OCI-LY7 (cell line): ENCODE data around the gene MRPS11. TPM values are rescaled to one million over a fixed set of nuclear protein-coding genes. Genes with fewer than 3 reads are reported as not detected.

Source experiments
- Bru-seq: library from RNA; stranded (reverse); fragments of 400-500 nt; gene quantifications from one replicate; lab custom pipeline; 2021; lab: Mats Ljungman, UMichigan
- BruChase-seq, 2 experiments: library from RNA; stranded (reverse); fragments of 400-500 nt; gene quantifications; one replicate each; lab custom pipeline; 2021; lab: Mats Ljungman, UMichigan
- BruUV-seq: library from RNA; stranded (reverse); fragments of 400-500 nt; replicated peaks from 2 replicates; lab custom pipeline; 2021; lab: Mats Ljungman, UMichigan
- CTCF ChIA-PET: fragments of 300-600 bp; sonication (Branson Sonifier 250); formaldehyde crosslinking; loops from one replicate; lab custom pipeline; 2022; ENCODE audit warnings: antibody characterized with exemption; ENCODE audit not compliant: unreplicated experiment; lab: Charles Lee
- POLR2A ChIA-PET: fragments of 300-600 bp; sonication (Branson Sonifier 250); formaldehyde crosslinking; loops from one replicate; lab custom pipeline; 2022; ENCODE audit warnings: antibody characterized with exemption; lab: Charles Lee
- DNase-seq: peaks from one replicate; pipeline ENCODE4 v3.0.0-alpha.2; 2015; ENCODE audit warnings: low spot score
- H2AFZ ChIP-seq: fragments of 200-600 bp; sonication (generic), shearing (Covaris generic); 2 replicates; pipeline ENCODE4 v1.6.1; 2014; ENCODE audit warnings: mild to moderate bottlenecking, antibody characterized with exemption, low read length, moderate library complexity
- H3K27ac ChIP-seq: fragments of 200-600 bp; sonication (generic); 2 replicates; pipeline ENCODE4 v1.5.1; 2014; ENCODE audit warnings: mixed run types, low read depth, mild to moderate bottlenecking, moderate library complexity, low read length, inconsistent platforms; ENCODE audit not compliant: poor library complexity, severe bottlenecking
- H3K36me3 ChIP-seq: fragments of 200-600 bp; sonication (generic); 2 replicates; pipeline ENCODE4 v1.6.1; 2014; ENCODE audit warnings: mild to moderate bottlenecking, antibody characterized with exemption, low read length, moderate library complexity, mixed read lengths; ENCODE audit not compliant: insufficient read depth
- H3K4me1 ChIP-seq: fragments of 200-600 bp; sonication (generic); 2 replicates; pipeline ENCODE4 v1.5.1; 2014; ENCODE audit warnings: mild to moderate bottlenecking, low read length; ENCODE audit not compliant: insufficient read depth, poor library complexity, severe bottlenecking
- H3K4me2 ChIP-seq: fragments of 200-600 bp; sonication (generic); 2 replicates; pipeline ENCODE4 v1.6.1; 2014; ENCODE audit warnings: mild to moderate bottlenecking, low read length
- H3K4me3 ChIP-seq: fragments of 200-600 bp; sonication (generic); 2 replicates; pipeline ENCODE4 v1.5.1; 2014; ENCODE audit warnings: mild to moderate bottlenecking, low read depth, low read length; ENCODE audit not compliant: poor library complexity, severe bottlenecking
- H3K79me2 ChIP-seq: fragments of 200-600 bp; sonication (generic); 2 replicates; pipeline ENCODE4 v1.6.1; 2016; ENCODE audit warnings: low read depth, mild to moderate bottlenecking, low read length, moderate library complexity, mixed read lengths; ENCODE audit not compliant: insufficient read depth
- H3K9me2 ChIP-seq: fragments of 200-600 bp; sonication (generic); 2 replicates; pipeline ENCODE4 v1.6.1; 2016; ENCODE audit warnings: mild to moderate bottlenecking, low read length, mixed read lengths; ENCODE audit not compliant: insufficient read depth
- H3K9me3 ChIP-seq: fragments of 200-600 bp; sonication (generic); 2 replicates; pipeline ENCODE4 v1.6.1; 2014; ENCODE audit warnings: mild to moderate bottlenecking, mixed run types, low read length, mixed read lengths
- H4K20me1 ChIP-seq: fragments of 200-600 bp; sonication (generic); 2 replicates; pipeline ENCODE4 v1.6.1; 2014; ENCODE audit warnings: mild to moderate bottlenecking, antibody characterized with exemption, low read length, moderate library complexity, mixed read lengths; ENCODE audit not compliant: insufficient read depth
- CTCF ChIP-seq: fragments of 200-600 bp; sonication (generic); conservative IDR thresholded peaks from 2 replicates; pipeline ENCODE4 v1.5.1; 2014; ENCODE audit warnings: mild to moderate bottlenecking, antibody characterized with exemption, low read length, moderate library complexity, mixed read lengths
- EZH2phosphoT487 ChIP-seq: fragments of 200-600 bp; sonication (generic); IDR thresholded peaks from 2 replicates; pipeline ENCODE4 v1.6.1; 2018; ENCODE audit warnings: low read depth, borderline replicate concordance, mild to moderate bottlenecking, mixed run types, antibody characterized with exemption, low read length, moderate library complexity, mixed read lengths
- intact Hi-C: fragments of 100-400 bp; cut with micrococcal nuclease; formaldehyde crosslinking; loops from one replicate; pipeline ENCODE4 v1.10.0; 2022; ENCODE audit not compliant: unreplicated experiment
- long read RNA-seq: library from polyadenylated mRNA; stranded (forward); transcript quantifications from one replicate; pipeline ENCODE4 v2.0.0, GENCODE V29; 2022
- total RNA-seq, 2 experiments: library from RNA; depleted of rRNA in 1 of 2; stranded (reverse); fragments of >200 nt in 1 of 2; shearing (Covaris generic) in 1 of 2; gene quantifications; 2 replicates each; pipeline ENCODE4 v1.2.3, GENCODE V29; 2014 to 2022

MRPS11 gene
- 49.8 and 61.6 TPM in 2 replicates for total RNA-seq (2014; rRNA removed; shearing (Covaris generic))
- total RNA-seq (2022) = 82.6 and 84.0 TPM in 2 replicates
- Bru-seq, nascent RNA = percentile 83 among the genes with signal in this experiment
- percentile 92 among the genes with signal in this experiment for BruChase-seq, experiment 1, labeled RNA remaining after a 6-hour chase
- percentile 90 among the genes with signal in this experiment for BruChase-seq, experiment 2, labeled RNA remaining after a 2-hour chase
- long read RNA-seq, transcript MRPS11-201 (6 exons, 3,644 nt) = major isoform, 36 of 69 reads
- long read RNA-seq, partial matches to known transcripts = 3 of 69 reads
- long read RNA-seq, other reads (novel, unspliced or antisense) = 23 of 69 reads

- Histone ChIP-seq H4K20me1 (peaks cover 8% of the 10 kb centered on the region; the same call in 1 of the 2 replicates), H3K27ac (peak within 1 kb of the TSS; percentile 64), H3K79me2 (peaks cover 41% of the 10 kb centered on the region), H3K4me2 (peak within 1 kb of the TSS; percentile 84), H3K9me2 (no peaks in the 10 kb centered on the region), H2AFZ (peak within 1 kb of the TSS; percentile 67), H3K36me3 (peaks cover 62% of the 10 kb centered on the region), H3K4me1 (peaks cover 31% of the 10 kb centered on the region), H3K9me3 (no peaks in the 10 kb centered on the region), H3K4me3 (peak within 1 kb of the TSS; percentile 93)
- intact Hi-C loops = loop anchor here (2.0 to 5.0 kb wide), 4 partner anchors 67 to 195 kb away; partner anchors contain the start of genes AEN and DET1
- CTCF ChIA-PET = interaction anchor here (0.6 to 1.4 kb wide), 2 partner anchors 12 to 112 kb away, joined by 3 to 5 read pairs; no protein-coding TSS in a partner anchor
- peak; percentile 94 for DNase-seq
- TF ChIP-seq CTCF (no peak), EZH2phosphoT487 (no peak)
- BruUV-seq = no TSS peak
- POLR2A ChIA-PET = interaction anchor here (0.6 to 1.6 kb wide), 8 partner anchors 36 to 1532 kb away, joined by 3 to 7 read pairs (median 3); no protein-coding TSS in a partner anchor
Measured at GRCh38 chr15:88467073-88467934, at the start of gene MRPS11, which contains the start of gene MRPL46. Gene MRPS11 (plus strand): TSS chr15:88467708. CDS start chr15:88467718, 10 bp downstream. Gene MRPL46 (minus strand): TSS chr15:88467388. CDS start chr15:88467377, 11 bp downstream.

GRCh38 chr15:88419830-88420229, 47.7 kb upstream of the MRPS11 start:
- Histone ChIP-seq H3K36me3 (no peaks in the 10 kb centered on the region), H3K9me2 (no peaks in the 10 kb centered on the region), H3K79me2 (no peaks in the 10 kb centered on the region), H4K20me1 (no peaks in the 10 kb centered on the region), H3K27ac (no peak overlapping the region), H3K4me2 (no peak overlapping the region), H3K4me1 (no peaks in the 10 kb centered on the region), H3K4me3 (no peak overlapping the region), H2AFZ (no peak overlapping the region), H3K9me3 (no peaks in the 10 kb centered on the region)
- intact Hi-C loops = no loop called here
- ChIA-PET POLR2A (interaction anchor here (0.6 to 3.5 kb wide), 3 partner anchors 18 to 306 kb away, joined by 4 to 20 read pairs (median 5); no protein-coding TSS in a partner anchor), CTCF (no interaction called here)
- no TSS peak for BruUV-seq
- TF ChIP-seq CTCF = no peak
- TF ChIP-seq EZH2phosphoT487 = no peak
- no peak for DNase-seq
